AG04450 (cell line): ENCODE results near the gene NFYA. TPM values are rescaled to one million over a fixed set of nuclear protein-coding genes. Genes with fewer than 3 reads are reported as not detected.

Experiments used
- CTCF ChIA-PET: fragments of 300-600, 350-600 bp; formaldehyde crosslinking; extraction: SDS; loops from one replicate; lab custom pipeline; 2022; ENCODE audit warnings: antibody characterized with exemption, inconsistent platforms; lab: Charles Lee
- POLR2A ChIA-PET: fragments of 350-600 bp; formaldehyde crosslinking; extraction: SDS; loops from one replicate; lab custom pipeline; 2021; ENCODE audit warnings: antibody characterized with exemption, inconsistent platforms; lab: Yijun Ruan, JAX
- DNase-seq: peaks from one replicate; pipeline ENCODE4 v3.0.0-alpha.2; 2011; ENCODE audit warnings: low read depth, low spot score
- H3K27ac ChIP-seq: one replicate; pipeline ENCODE4 v1.5.1; 2012; ENCODE audit warnings: low read depth, low read length, control low read depth
- H3K27me3 ChIP-seq: one replicate; pipeline ENCODE4 v1.6.0; 2012; ENCODE audit warnings: low read length; ENCODE audit not compliant: control insufficient read depth, insufficient read depth
- H3K4me3 ChIP-seq: 2 replicates; pipeline ENCODE4 v1.5.1; 2011; ENCODE audit warnings: mild to moderate bottlenecking, low read depth, low read length, control low read depth
- H3K9me3 ChIP-seq: 2 replicates; pipeline ENCODE4 v1.5.1; 2012; ENCODE audit warnings: low read length; ENCODE audit not compliant: control insufficient read depth, insufficient read depth
- polyA plus RNA-seq: library from polyadenylated mRNA; depleted of rRNA; stranded (reverse); fragments of >200 nt; gene quantifications from 2 replicates; pipeline ENCODE4 v1.2.3, GENCODE V29; 2011
- TF ChIP-seq, protein P1 (sequence below): IDR thresholded peaks from 2 replicates; pipeline ENCODE4 v1.5.1; 2011; ENCODE audit warnings: low read depth, low read length, control low read depth, inconsistent platforms

The NFYA gene
- polyA plus RNA-seq, 1 experiment, result 10.1 TPM

DNA sequence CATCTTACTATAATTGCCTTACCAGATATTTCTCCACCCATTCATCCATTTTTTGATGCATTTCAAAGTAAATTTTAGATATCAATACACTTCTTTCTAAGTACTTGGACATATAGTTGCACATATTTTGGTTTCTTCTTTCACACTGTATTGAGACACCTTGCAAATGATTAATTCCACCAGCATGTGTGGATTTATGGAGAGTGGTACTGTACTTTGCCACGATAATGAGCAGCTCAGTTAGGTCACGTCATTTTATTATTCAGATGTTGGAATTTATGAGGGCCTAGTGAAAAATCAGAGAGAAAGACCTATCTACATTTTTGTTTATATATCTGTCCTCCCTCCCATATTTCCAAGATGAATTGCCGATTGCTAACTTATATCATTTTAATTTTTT, 5.3 kb downstream of the NFYA start:
- H3K9me3 ChIP-seq, result no peaks in the 10 kb centered on the region
- no peak overlapping the region for H3K27ac ChIP-seq
- no peak overlapping the region for H3K4me3 ChIP-seq
- H3K27me3 ChIP-seq, result no peaks in the 10 kb centered on the region
- POLR2A ChIA-PET, result no interaction called here
- CTCF ChIA-PET, result interaction anchor here (2.4 to 2.6 kb wide), 2 partner anchors 14 to 103 kb away, joined by 5 to 9 read pairs; no protein-coding TSS in a partner anchor
- TF ChIP-seq, protein P1, sequence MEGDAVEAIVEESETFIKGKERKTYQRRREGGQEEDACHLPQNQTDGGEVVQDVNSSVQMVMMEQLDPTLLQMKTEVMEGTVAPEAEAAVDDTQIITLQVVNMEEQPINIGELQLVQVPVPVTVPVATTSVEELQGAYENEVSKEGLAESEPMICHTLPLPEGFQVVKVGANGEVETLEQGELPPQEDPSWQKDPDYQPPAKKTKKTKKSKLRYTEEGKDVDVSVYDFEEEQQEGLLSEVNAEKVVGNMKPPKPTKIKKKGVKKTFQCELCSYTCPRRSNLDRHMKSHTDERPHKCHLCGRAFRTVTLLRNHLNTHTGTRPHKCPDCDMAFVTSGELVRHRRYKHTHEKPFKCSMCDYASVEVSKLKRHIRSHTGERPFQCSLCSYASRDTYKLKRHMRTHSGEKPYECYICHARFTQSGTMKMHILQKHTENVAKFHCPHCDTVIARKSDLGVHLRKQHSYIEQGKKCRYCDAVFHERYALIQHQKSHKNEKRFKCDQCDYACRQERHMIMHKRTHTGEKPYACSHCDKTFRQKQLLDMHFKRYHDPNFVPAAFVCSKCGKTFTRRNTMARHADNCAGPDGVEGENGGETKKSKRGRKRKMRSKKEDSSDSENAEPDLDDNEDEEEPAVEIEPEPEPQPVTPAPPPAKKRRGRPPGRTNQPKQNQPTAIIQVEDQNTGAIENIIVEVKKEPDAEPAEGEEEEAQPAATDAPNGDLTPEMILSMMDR, result no peak
- no peak for DNase-seq

DNA sequence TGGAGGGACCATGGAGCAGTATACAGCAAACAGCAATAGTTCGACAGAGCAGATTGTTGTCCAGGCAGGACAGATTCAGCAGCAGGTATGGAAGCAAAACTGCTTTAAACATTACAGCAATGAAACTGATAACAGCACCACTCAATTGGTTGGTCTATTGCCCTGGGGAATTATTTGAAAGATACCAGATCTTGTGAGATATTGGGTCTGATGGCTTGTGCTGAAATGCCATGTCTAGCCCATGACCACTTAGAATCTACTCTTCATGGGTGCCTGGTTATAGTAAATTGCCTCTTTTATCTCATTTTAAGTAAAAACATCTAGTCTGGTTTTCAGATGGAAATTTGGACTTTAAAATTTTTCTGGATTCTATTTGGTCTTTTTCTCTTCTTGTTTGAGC, 6.3 kb downstream of the NFYA start:
- H3K27me3 ChIP-seq, result no peaks in the 10 kb centered on the region
- TF ChIP-seq, protein P1, result no peak
- no peaks in the 10 kb centered on the region for H3K9me3 ChIP-seq
- POLR2A ChIA-PET, result no interaction called here
- no peak overlapping the region for H3K4me3 ChIP-seq
- DNase-seq, result no peak
- CTCF ChIA-PET, result interaction anchor here (1.1 to 2.4 kb wide), 3 partner anchors 11 to 102 kb away, joined by 3 to 7 read pairs (median 5); no protein-coding TSS in a partner anchor
- no peak overlapping the region for H3K27ac ChIP-seq

DNA sequence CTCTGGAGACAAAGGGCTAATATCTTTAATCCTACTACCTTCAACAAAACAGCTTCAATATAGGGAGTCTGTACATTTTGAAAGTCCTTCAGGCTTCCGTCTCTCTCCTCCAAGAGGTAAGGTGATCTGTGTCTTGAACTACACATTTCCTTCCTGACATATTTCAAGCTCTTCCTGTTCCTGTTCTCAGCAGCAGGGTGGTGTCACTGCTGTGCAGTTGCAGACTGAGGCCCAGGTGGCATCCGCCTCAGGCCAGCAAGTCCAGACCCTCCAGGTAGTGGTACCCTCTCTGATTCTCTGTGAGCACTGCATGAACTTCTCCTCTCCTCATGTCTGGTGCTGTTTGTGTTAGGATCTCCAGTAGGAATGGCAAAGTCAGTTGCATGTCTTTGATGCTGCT, 7.8 kb downstream of the NFYA start:
- POLR2A ChIA-PET, result no interaction called here
- no peak overlapping the region for H3K4me3 ChIP-seq
- CTCF ChIA-PET, result interaction anchor here (0.7 to 1.7 kb wide), 2 partner anchors 12 to 287 kb away, joined by 4 to 7 read pairs; no protein-coding TSS in a partner anchor
- H3K27ac ChIP-seq, result no peak overlapping the region
- no peaks in the 10 kb centered on the region for H3K9me3 ChIP-seq
- H3K27me3 ChIP-seq, result no peaks in the 10 kb centered on the region
- no peak for DNase-seq
- TF ChIP-seq, protein P1, result no peak

DNA sequence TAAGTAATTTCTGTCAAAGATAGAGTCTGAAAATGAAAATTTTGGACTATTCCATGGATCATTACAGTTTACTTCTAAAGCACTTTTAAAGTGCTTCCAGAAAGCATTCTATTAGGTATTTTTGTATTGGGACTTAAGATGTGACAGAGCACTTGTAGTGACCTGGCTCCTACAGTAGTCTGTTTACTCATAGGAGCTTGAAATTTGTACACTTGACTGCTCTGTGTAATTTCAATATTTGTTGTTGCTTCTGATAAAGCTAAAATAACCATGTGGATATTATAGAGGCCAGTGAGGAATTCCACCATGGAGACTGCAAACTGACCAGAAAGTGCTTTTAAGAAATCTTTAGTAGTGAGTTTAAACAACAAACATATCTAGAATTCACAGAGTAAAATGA, 10.3 kb downstream of the NFYA start:
- Histone ChIP-seq H3K9me3 (no peaks in the 10 kb centered on the region), H3K4me3 (no peak overlapping the region), H3K27ac (no peak overlapping the region), H3K27me3 (no peaks in the 10 kb centered on the region)
- CTCF ChIA-PET, result interaction anchor here (1.1 to 1.9 kb wide), 3 partner anchors 9 to 99 kb away, joined by 3 to 5 read pairs (median 4); no protein-coding TSS in a partner anchor
- TF ChIP-seq, protein P1, result no peak
- POLR2A ChIA-PET, result no interaction called here
- DNase-seq, result no peak

- Histone ChIP-seq H3K27ac (no peak overlapping the region), H3K27me3 (no peaks in the 10 kb centered on the region), H3K4me3 (no peak overlapping the region), H3K9me3 (no peaks in the 10 kb centered on the region)
- no peak for DNase-seq
- TF ChIP-seq, protein P1, result no peak
- CTCF ChIA-PET, result no interaction called here
- POLR2A ChIA-PET, result no interaction called here
Measured at GRCh38 chr6:41085182-41085581, 12.4 kb downstream of the NFYA start.
